BJ (cell line): ENCODE results near the gene SEC16A. TPM values are rescaled to one million over a fixed set of nuclear protein-coding genes. Genes with fewer than 3 reads are reported as not detected.
A peak's percentile ranks its signal among the peaks of the same experiment; 100 is the strongest.

Experiments
- CTCF ChIA-PET: fragments of 350-600 bp; formaldehyde crosslinking; extraction: SDS; loops from one replicate; lab custom pipeline; 2021; ENCODE audit warnings: antibody characterized with exemption, inconsistent platforms; lab: Yijun Ruan, JAX
- POLR2A ChIA-PET: fragments of 300-600 bp; sonication (Branson Sonifier 250); formaldehyde crosslinking; extraction: SDS; loops from one replicate; lab custom pipeline; 2021; ENCODE audit warnings: antibody characterized with exemption; lab: Charles Lee
- DNase-seq: peaks from one replicate; pipeline ENCODE4 v3.0.0-alpha.2; 2011; ENCODE audit warnings: low read depth
- H3K27me3 ChIP-seq: 2 replicates; pipeline ENCODE4 v1.6.0; 2011; ENCODE audit warnings: low read length; ENCODE audit not compliant: control insufficient read depth, insufficient read depth
- H3K36me3 ChIP-seq: 2 replicates; pipeline ENCODE4 v1.5.1; 2011; ENCODE audit warnings: low read length; ENCODE audit not compliant: control insufficient read depth, insufficient read depth
- H3K4me3 ChIP-seq: 2 replicates; pipeline ENCODE4 v1.5.1; 2011; ENCODE audit warnings: low read depth, mild to moderate bottlenecking, control low read depth, low read length
- CTCF ChIP-seq: IDR thresholded peaks from 2 replicates; pipeline ENCODE4 v1.5.1; 2011; ENCODE audit warnings: low read depth, mild to moderate bottlenecking, control low read depth, inconsistent platforms, low read length, moderate library complexity; ENCODE audit not compliant: insufficient read depth
- polyA plus RNA-seq: library from polyadenylated mRNA; depleted of rRNA; stranded (reverse); fragments of >200 nt; gene quantifications from 2 replicates; pipeline ENCODE4 v1.2.3, GENCODE V29; 2011

SEC16A gene
- polyA plus RNA-seq, 1 experiment: 24.4 TPM

- ChIA-PET POLR2A (no interaction called here), CTCF (interaction anchor here (0.6 to 1.2 kb wide), 5 partner anchors 8 to 49 kb away, joined by 3 to 4 read pairs (median 3); no protein-coding TSS in a partner anchor)
- no peak overlapping the region for H3K4me3 ChIP-seq
- no peak for TF ChIP-seq CTCF
- no peak for DNase-seq
- no peaks in the 10 kb centered on the region for H3K27me3 ChIP-seq
- peaks cover 43% of the 10 kb centered on the region for H3K36me3 ChIP-seq
Observed at GRCh38 chr9:136441191-136441680, 41.6 kb downstream of the SEC16A start.

- no peak for DNase-seq
- Histone ChIP-seq H3K27me3 (no peaks in the 10 kb centered on the region), H3K4me3 (peak within 1 kb of the TSS; percentile 73), H3K36me3 (peaks cover 33% of the 10 kb centered on the region)
- TF ChIP-seq CTCF: peak; percentile 43; the same call in 1 of the 2 replicates
- CTCF ChIA-PET: interaction anchor here (0.7 to 1.3 kb wide), 11 partner anchors 9 to 257 kb away, joined by 3 to 6 read pairs (median 3); no protein-coding TSS in a partner anchor
- POLR2A ChIA-PET: no interaction called here
Observed at GRCh38 chr9:136439481-136440408, 43.1 kb downstream of the SEC16A start, which contains the start of gene INPP5E. Gene INPP5E (minus strand): TSS chr9:136439845. CDS start chr9:136439419, 426 bp downstream.

GRCh38 chr9:136438548-136439480 lies 44.0 kb downstream of the SEC16A start:
- CTCF ChIA-PET: interaction anchor here (0.8 to 1.3 kb wide), 6 partner anchors 9 to 186 kb away, joined by 3 to 5 read pairs (median 3); no protein-coding TSS in a partner anchor
- Histone ChIP-seq H3K36me3 (peaks cover 29% of the 10 kb centered on the region), H3K4me3 (peak overlapping the region; percentile 73), H3K27me3 (no peaks in the 10 kb centered on the region)
- no peak for DNase-seq
- POLR2A ChIA-PET: no interaction called here
- TF ChIP-seq CTCF: 0 out of 2 replicates have a peak, but pooled peaks have one; percentile 4

- ChIA-PET POLR2A (no interaction called here), CTCF (interaction anchor here (0.8 to 1.3 kb wide), 5 partner anchors 9 to 187 kb away, joined by 3 to 5 read pairs (median 3); no protein-coding TSS in a partner anchor)
- peaks cover 24% of the 10 kb centered on the region for H3K36me3 ChIP-seq
- DNase-seq: no peak
- TF ChIP-seq CTCF: no peak
- no peaks in the 10 kb centered on the region for H3K27me3 ChIP-seq
- H3K4me3 ChIP-seq: peak overlapping the region; percentile 73
Observed at GRCh38 chr9:136437839-136438547, 44.8 kb downstream of the SEC16A start.
